ENCODE results near the gene LRP1B. TPM values are rescaled to one million over a fixed set of nuclear protein-coding genes. Genes with fewer than 3 reads are reported as not detected.

LRP1B gene
- total RNA-seq, 3 donors from 2014 or later = 2.3 to 29.8 (median 21.8) TPM

DNA sequence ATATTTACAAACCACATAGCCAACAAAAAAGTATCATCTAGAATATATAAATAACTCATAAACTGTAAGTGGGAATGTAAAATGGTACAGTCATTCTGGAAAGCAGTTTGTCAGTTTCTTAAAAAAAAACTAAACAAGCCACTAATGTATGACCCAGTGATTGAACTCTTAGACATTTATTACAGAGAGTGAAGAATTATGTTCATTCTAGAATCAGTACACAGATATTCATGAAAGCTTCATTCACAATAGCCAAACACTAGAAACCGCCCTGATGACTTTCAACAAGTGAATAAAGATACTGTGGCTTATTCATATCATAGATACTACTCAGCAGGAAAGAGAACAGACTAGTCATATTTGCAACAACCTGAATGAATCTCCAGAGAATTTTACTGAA lies 1541.5 kb downstream of the LRP1B start:
- no peak overlapping the region for H3K27ac ChIP-seq
- H3K36me3 ChIP-seq = no peaks in the 10 kb centered on the region
- no peaks in the 10 kb centered on the region for H3K9me3 ChIP-seq
- H3K27me3 ChIP-seq = no peaks in the 10 kb centered on the region
- no peak for DNase-seq (ENCODE audit: low spot score in 2 of 2)
- intact Hi-C loops (cut with DNase I; ENCODE audit: low total_unique reads) = loop anchor here (5.0 kb wide), 1 partner anchor 1178 kb away; no protein-coding TSS in a partner anchor
- TF ChIP-seq, protein P1, sequence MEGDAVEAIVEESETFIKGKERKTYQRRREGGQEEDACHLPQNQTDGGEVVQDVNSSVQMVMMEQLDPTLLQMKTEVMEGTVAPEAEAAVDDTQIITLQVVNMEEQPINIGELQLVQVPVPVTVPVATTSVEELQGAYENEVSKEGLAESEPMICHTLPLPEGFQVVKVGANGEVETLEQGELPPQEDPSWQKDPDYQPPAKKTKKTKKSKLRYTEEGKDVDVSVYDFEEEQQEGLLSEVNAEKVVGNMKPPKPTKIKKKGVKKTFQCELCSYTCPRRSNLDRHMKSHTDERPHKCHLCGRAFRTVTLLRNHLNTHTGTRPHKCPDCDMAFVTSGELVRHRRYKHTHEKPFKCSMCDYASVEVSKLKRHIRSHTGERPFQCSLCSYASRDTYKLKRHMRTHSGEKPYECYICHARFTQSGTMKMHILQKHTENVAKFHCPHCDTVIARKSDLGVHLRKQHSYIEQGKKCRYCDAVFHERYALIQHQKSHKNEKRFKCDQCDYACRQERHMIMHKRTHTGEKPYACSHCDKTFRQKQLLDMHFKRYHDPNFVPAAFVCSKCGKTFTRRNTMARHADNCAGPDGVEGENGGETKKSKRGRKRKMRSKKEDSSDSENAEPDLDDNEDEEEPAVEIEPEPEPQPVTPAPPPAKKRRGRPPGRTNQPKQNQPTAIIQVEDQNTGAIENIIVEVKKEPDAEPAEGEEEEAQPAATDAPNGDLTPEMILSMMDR (IDR thresholded peaks at IDR 0.05) = no peak
- TF ChIP-seq POLR2AphosphoS5 (IDR thresholded peaks at IDR 0.05) (no peak), POLR2A (IDR thresholded peaks at IDR 0.05) (no peak)
- H3K4me1 ChIP-seq = no peaks in the 10 kb centered on the region
- H3K4me3 ChIP-seq = no peak overlapping the region

DNA sequence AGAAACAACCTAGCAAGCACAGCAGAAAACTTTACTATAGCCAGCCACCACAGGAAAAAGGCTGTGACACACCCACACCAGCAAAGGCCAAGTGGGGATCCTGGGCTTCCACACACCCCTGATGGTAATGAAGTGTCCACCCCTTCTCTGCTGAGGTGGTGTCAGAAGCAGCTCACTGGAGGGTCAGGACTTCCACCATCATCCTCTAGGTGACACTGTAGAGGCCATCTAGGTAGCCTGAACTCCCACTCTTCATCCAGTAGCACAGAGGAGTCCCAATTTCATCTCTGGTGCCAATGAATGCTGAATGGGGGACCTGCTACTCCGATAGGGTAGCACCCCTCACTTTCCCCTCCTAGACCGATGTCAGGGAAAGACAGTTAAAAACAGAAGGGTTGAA lies 1544.4 kb downstream of the LRP1B start:
- H3K9me3 ChIP-seq = no peaks in the 10 kb centered on the region
- no peaks in the 10 kb centered on the region for H3K4me1 ChIP-seq
- TF ChIP-seq, protein P1 (IDR thresholded peaks at IDR 0.05) = no peak
- H3K27me3 ChIP-seq = no peaks in the 10 kb centered on the region
- no peak for DNase-seq (ENCODE audit: low spot score in 2 of 2)
- no peak overlapping the region for H3K27ac ChIP-seq
- intact Hi-C loops (cut with DNase I; ENCODE audit: low total_unique reads) = loop anchor here (5.0 kb wide), 1 partner anchor 1181 kb away; no protein-coding TSS in a partner anchor
- H3K4me3 ChIP-seq = no peak overlapping the region
- no peaks in the 10 kb centered on the region for H3K36me3 ChIP-seq

DNA sequence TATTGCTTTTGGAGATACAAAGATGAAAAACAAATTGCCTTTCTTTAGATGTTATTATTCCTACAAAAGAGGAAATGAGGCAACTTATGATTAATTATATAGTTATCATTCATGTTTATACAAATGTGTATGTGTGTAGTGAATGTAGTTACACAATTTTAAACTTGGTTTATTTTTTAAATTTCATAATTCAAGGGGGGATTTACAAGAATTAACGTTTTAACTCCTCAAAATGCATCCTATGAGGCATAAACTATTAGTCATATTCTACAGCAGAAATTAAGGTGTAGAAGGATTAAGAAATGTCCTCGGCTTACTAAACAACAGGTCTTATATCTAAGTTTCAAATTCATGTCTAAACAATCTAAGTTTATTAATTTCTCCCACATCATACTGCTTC lies 1545.8 kb downstream of the LRP1B start:
- TF ChIP-seq POLR2A (IDR thresholded peaks at IDR 0.05) (no peak), POLR2AphosphoS5 (IDR thresholded peaks at IDR 0.05) (no peak)
- TF ChIP-seq, protein P1 (IDR thresholded peaks at IDR 0.05) = no peak
- H3K36me3 ChIP-seq = no peaks in the 10 kb centered on the region
- no peak overlapping the region for H3K4me3 ChIP-seq
- no peaks in the 10 kb centered on the region for H3K27me3 ChIP-seq
- H3K4me1 ChIP-seq = no peaks in the 10 kb centered on the region
- no peak overlapping the region for H3K27ac ChIP-seq
- no peak for DNase-seq (ENCODE audit: low spot score in 2 of 2)
- H3K9me3 ChIP-seq = no peaks in the 10 kb centered on the region
- intact Hi-C loops (cut with DNase I; ENCODE audit: low total_unique reads) = loop anchor here (5.0 kb wide), 1 partner anchor 1182 kb away; no protein-coding TSS in a partner anchor

DNA sequence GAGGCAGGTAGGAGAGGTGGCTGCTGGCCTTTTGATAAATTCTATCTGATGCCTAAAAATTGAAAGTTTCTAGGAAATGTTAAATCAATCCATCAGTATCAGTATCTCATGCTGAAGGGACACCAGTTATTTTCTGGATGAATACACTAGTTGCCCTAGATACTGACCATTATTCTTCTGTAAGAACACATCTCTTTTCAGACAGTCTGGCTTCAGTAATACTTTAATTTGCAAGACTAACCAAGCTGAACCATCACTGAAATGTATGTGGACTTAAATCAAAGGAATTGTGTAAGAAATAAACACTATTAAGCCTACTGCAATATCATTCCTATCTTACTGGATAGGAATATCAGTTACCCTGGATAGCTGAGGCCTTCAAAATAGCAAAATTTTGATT lies 1546.3 kb downstream of the LRP1B start:
- intact Hi-C loops (cut with DNase I; ENCODE audit: low total_unique reads) = no loop called here
- TF ChIP-seq, protein P1 (IDR thresholded peaks at IDR 0.05) = no peak
- TF ChIP-seq POLR2A (IDR thresholded peaks at IDR 0.05) = no peak
- TF ChIP-seq POLR2AphosphoS5 (IDR thresholded peaks at IDR 0.05) = no peak
- DNase-seq (ENCODE audit: low spot score in 2 of 2) = no peak
- H3K36me3 ChIP-seq = no peaks in the 10 kb centered on the region
- no peak overlapping the region for H3K4me3 ChIP-seq
- H3K4me1 ChIP-seq = no peaks in the 10 kb centered on the region
- H3K9me3 ChIP-seq = no peaks in the 10 kb centered on the region
- no peaks in the 10 kb centered on the region for H3K27me3 ChIP-seq
- no peak overlapping the region for H3K27ac ChIP-seq

DNA sequence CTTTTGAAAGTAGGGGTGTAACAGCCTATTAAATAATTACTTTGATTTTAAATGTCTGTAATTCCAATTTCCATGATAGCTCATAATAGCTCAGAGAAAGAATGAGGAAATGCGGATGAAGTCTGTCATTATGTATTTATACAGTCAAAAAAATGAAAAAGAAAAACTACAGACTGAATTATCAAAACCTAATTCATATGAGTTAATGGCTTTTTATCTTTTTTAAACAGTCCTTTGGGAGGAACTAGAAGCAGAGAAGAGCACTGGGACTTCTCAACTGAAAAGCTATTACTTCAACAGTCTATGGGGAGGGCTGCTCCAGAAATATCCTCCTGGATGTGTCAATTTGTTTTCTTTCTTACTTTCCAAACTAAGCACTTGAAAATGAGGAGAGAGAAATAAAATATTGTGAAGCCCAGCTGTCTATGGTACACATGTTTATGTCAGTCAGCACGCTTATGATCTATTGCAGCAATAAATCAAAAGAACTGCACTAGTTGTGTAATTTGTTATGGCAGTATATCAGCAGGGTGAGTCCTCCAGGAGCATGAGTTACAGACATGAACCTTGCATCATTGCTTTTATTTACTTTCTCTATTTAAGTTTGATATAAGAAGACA lies 1550.2 kb downstream of the LRP1B start:
- TF ChIP-seq POLR2A (IDR thresholded peaks at IDR 0.05) = no peak
- no peak for TF ChIP-seq POLR2AphosphoS5 (IDR thresholded peaks at IDR 0.05)
- no peak for DNase-seq (ENCODE audit: low spot score in 2 of 2)
- Histone ChIP-seq H3K4me1 (no peaks in the 10 kb centered on the region), H3K9me3 (no peaks in the 10 kb centered on the region), H3K36me3 (no peaks in the 10 kb centered on the region), H3K27ac (no peak overlapping the region), H3K27me3 (no peaks in the 10 kb centered on the region), H3K4me3 (no peak overlapping the region)
- intact Hi-C loops (cut with DNase I; ENCODE audit: low total_unique reads) = no loop called here

Data from breast epithelium (tissue), 4 donors.